Breast epithelium (tissue), 4 donors: Measurements from ENCODE around the gene AMIGO1. TPM values are rescaled to one million over a fixed set of nuclear protein-coding genes. Genes with fewer than 3 reads are reported as not detected.

ENCODE experiments used
- DNase-seq, 2 donors: peaks; one replicate each; pipeline ENCODE4 v3.0.0-alpha.2; 2019; ENCODE audit warnings: low spot score in 2 of 2
- H3K27ac ChIP-seq, 2 donors: fragments of 200-600 bp; sonication (generic) in 1 of 2; one replicate each; pipeline ENCODE4 v1.5.1; 2016 to 2019; ENCODE audit warnings: mild to moderate bottlenecking in 1 of 2
- H3K27me3 ChIP-seq, 2 donors: fragments of 200-600 bp; sonication (generic) in 1 of 2; one replicate each; pipeline versions ENCODE4 v1.5.1 to v1.6.0; 2017 to 2019; ENCODE audit warnings: control low read depth in 1 of 2, mild to moderate bottlenecking in 1 of 2
- H3K36me3 ChIP-seq: fragments of 200-600 bp; one replicate; pipeline ENCODE4 v1.5.1; 2019
- H3K4me1 ChIP-seq, 2 donors: fragments of 200-600 bp; sonication (generic); one replicate each; pipeline ENCODE4 v1.5.1; 2016 to 2019; ENCODE audit warnings: control low read depth in 1 of 2
- H3K4me3 ChIP-seq, 3 donors: fragments of 200-600 bp; sonication (generic); 1 replicate in 2 of 3; 2 replicates in 1 of 3; pipeline ENCODE4 v1.5.1; 2016 to 2019; ENCODE audit warnings: mild to moderate bottlenecking in 3 of 3, moderate library complexity in 2 of 3
- H3K9me3 ChIP-seq, 2 donors: fragments of 200-600 bp; sonication (generic) in 1 of 2; one replicate each; pipeline ENCODE4 v1.5.1; 2016 to 2019; ENCODE audit warnings: control low read depth in 1 of 2
- POLR2A ChIP-seq: fragments of 450-650 bp; IDR thresholded peaks from one replicate; pipeline ENCODE4 v1.6.1; 2016; ENCODE audit warnings: antibody characterized with exemption, mild to moderate bottlenecking, moderate library complexity
- POLR2AphosphoS5 ChIP-seq, 3 donors: sonication (generic); formaldehyde crosslinking; IDR thresholded peaks; one replicate each; pipeline ENCODE4 v1.6.1; 2017; ENCODE audit warnings: antibody characterized with exemption in 3 of 3
- intact Hi-C: fragments of 100-400 bp; cut with DNase I; formaldehyde crosslinking; loops from one replicate; pipeline ENCODE4 v1.15.1; 2023; ENCODE audit warnings: low total_unique reads
- total RNA-seq, 3 donors: library from RNA; depleted of rRNA; stranded (reverse); fragments of >200 nt; gene quantifications; one replicate each; pipeline ENCODE4 v1.1.0, GENCODE V29; 2016
- TF ChIP-seq, protein P1 (sequence below), 3 donors: fragments of 450-650 bp; IDR thresholded peaks; one replicate each; pipeline ENCODE4 v1.5.1; 2016 to 2017; ENCODE audit warnings: antibody characterized with exemption in 3 of 3, mild to moderate bottlenecking in 3 of 3, moderate library complexity in 3 of 3

AMIGO1 gene
- total RNA-seq, 3 donors from 2014 or later, result 3.0 to 9.5 (median 6.4) TPM

DNA sequence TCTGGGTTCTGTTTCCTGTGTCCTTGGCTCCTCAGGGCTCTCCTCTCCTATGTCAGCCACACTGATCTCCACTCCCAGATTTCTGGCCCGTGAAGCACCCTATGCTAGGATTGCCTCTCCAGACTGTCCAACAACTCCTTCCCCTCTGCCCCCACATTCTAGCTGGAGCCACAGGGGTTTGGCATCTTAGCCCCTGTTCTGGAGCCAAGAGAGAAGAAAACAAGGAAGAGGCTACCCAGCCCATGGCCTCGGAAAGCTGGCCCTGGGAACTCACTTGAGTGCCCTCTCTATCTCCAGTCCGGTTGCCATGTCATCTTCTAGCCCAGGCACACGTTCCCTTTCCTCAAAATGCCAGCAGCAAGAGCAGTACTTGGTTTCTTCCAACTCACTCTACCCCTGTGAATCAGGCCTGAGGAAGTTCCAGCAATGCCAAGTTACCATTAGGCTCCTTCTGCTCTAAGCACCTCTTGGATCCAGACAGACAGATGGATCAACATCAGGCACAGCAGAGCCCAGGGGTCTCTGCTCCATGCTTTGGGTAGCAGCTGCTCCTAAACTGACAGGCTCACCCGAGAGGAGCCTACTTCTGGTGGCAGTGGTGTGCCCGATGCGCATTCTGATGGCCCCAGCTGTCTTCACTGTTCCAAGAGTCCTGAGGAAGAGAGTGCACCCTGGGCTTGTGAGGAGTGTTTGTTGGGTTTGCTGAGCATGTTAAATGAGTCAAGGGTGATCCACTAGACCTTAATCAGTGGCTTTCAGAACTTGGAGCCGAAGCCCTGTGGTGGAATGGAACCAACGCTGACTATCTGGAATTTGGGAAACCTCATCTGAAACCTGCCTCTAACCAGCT, 18.5 kb upstream of the AMIGO1 start:
- H3K27me3 ChIP-seq, result no peaks in the 10 kb centered on the region
- DNase-seq, result no peak
- H3K27ac ChIP-seq, result no peak overlapping the region
- H3K36me3 ChIP-seq, result no peaks in the 10 kb centered on the region
- intact Hi-C loops, result loop anchor here (2.0 to 10.0 kb wide), 2 partner anchors 19 to 1897 kb away; partner anchors contain the start of genes AMIGO1 and OVGP1
- no peak overlapping the region for H3K4me3 ChIP-seq
- no peaks in the 10 kb centered on the region for H3K9me3 ChIP-seq
- no peaks in the 10 kb centered on the region for H3K4me1 ChIP-seq
- TF ChIP-seq, protein P1, sequence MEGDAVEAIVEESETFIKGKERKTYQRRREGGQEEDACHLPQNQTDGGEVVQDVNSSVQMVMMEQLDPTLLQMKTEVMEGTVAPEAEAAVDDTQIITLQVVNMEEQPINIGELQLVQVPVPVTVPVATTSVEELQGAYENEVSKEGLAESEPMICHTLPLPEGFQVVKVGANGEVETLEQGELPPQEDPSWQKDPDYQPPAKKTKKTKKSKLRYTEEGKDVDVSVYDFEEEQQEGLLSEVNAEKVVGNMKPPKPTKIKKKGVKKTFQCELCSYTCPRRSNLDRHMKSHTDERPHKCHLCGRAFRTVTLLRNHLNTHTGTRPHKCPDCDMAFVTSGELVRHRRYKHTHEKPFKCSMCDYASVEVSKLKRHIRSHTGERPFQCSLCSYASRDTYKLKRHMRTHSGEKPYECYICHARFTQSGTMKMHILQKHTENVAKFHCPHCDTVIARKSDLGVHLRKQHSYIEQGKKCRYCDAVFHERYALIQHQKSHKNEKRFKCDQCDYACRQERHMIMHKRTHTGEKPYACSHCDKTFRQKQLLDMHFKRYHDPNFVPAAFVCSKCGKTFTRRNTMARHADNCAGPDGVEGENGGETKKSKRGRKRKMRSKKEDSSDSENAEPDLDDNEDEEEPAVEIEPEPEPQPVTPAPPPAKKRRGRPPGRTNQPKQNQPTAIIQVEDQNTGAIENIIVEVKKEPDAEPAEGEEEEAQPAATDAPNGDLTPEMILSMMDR (IDR thresholded peaks at IDR 0.05), result no peak
- TF ChIP-seq POLR2AphosphoS5 (IDR thresholded peaks at IDR 0.05) (no peak), POLR2A (no peak)

DNA sequence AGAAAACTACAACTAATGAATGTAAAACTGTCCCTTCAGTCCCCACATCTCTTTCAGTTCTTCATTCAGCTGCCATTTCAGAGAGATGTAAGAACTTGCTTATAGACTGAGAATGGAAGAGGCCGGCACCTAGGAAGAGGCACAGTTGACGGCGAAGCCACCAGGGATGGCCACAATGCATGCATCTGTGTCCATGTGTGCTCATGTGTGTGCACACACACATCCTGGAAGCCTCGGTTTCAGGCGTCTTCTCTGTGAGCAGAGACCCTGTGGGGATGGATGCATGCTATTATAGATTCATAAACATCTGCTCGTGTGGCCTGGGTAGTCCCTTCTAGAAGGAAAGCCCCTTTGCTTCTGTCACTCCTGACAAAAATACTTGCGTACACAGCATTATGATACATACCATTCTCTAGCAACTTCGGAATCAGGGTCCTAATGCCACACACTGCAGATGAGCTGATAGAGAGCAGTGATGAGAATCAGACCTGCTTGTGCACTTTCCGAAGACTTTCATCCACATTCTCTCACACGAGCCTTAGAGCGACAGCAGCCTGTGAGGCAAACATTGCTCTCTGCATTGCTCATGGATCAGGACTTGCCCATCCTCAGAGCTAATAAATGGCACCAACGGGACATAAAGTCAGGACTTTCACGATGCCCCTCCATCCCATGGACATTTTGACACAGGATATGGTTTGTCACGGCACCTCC, 17.7 kb upstream of the AMIGO1 start:
- Histone ChIP-seq H3K27ac (no peak overlapping the region), H3K36me3 (no peaks in the 10 kb centered on the region), H3K4me1 (no peaks in the 10 kb centered on the region), H3K9me3 (no peaks in the 10 kb centered on the region), H3K27me3 (no peaks in the 10 kb centered on the region), H3K4me3 (no peak overlapping the region)
- no peak for TF ChIP-seq POLR2AphosphoS5 (IDR thresholded peaks at IDR 0.05)
- TF ChIP-seq, protein P1 (IDR thresholded peaks at IDR 0.05), result no peak
- TF ChIP-seq POLR2A, result no peak
- DNase-seq, result no peak
- intact Hi-C loops, result loop anchor here (2.0 to 10.0 kb wide), 2 partner anchors 18 to 1898 kb away; partner anchors contain the start of genes AMIGO1 and OVGP1

DNA sequence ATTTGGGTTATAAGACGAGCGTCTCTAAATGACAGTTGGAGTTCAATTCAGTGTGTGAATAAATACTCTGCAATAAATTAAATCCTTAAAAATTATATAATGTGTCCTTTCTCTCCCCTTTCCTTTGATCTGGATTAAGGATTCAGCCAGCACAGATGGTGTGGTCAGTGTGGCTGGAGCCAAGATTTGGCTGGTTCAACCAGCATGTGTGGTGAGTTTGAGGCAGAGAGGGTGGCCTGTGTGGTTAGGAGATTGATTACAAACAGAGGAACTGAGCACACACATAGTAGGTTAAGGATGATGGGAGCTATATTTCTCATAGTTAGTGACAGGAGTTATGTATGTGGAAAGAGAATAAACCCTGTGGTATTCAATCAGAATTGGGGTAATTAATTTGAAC, 14.2 kb upstream of the AMIGO1 start:
- H3K4me3 ChIP-seq, result no peak overlapping the region
- H3K27me3 ChIP-seq, result no peaks in the 10 kb centered on the region
- no peak for DNase-seq
- H3K9me3 ChIP-seq, result no peaks in the 10 kb centered on the region
- no peaks in the 10 kb centered on the region for H3K36me3 ChIP-seq
- no peak for TF ChIP-seq POLR2AphosphoS5 (IDR thresholded peaks at IDR 0.05)
- TF ChIP-seq, protein P1 (IDR thresholded peaks at IDR 0.05), result no peak
- no peak for TF ChIP-seq POLR2A
- no peak overlapping the region for H3K27ac ChIP-seq
- H3K4me1 ChIP-seq, result no peaks in the 10 kb centered on the region
- intact Hi-C loops, result loop anchor here (10.0 kb wide), 1 partner anchor 1901 kb away; the partner anchor contains the start of gene OVGP1

DNA sequence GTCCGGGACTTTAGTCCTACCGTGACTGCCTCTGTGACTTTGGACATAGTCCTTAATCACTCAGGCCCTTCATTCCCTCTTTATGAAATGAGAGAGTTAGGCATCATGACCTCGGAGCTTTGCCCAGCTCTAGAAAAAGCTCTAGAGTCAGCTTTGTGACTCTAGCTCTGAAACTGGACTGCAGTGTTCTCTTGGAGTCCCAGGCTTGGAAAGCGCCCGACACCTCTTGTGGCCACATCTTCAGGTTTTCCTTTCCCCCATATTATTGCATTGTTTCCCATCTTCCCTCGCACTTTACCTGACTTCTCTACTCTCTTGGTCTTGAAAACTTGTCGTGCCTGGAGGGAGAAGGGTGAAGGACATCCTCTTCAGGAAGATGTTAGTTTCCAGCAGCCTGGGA, 12.5 kb upstream of the AMIGO1 start:
- Histone ChIP-seq H3K9me3 (no peaks in the 10 kb centered on the region), H3K4me3 (no peak overlapping the region), H3K4me1 (no peaks in the 10 kb centered on the region), H3K27ac (no peak overlapping the region), H3K27me3 (no peaks in the 10 kb centered on the region), H3K36me3 (no peaks in the 10 kb centered on the region)
- intact Hi-C loops, result loop anchor here (10.0 kb wide), 1 partner anchor 1903 kb away; the partner anchor contains the start of gene OVGP1
- TF ChIP-seq, protein P1 (IDR thresholded peaks at IDR 0.05), result no peak
- TF ChIP-seq POLR2AphosphoS5 (IDR thresholded peaks at IDR 0.05) (no peak), POLR2A (no peak)
- no peak for DNase-seq
